ENCODE data around the gene CA12.

DNA sequence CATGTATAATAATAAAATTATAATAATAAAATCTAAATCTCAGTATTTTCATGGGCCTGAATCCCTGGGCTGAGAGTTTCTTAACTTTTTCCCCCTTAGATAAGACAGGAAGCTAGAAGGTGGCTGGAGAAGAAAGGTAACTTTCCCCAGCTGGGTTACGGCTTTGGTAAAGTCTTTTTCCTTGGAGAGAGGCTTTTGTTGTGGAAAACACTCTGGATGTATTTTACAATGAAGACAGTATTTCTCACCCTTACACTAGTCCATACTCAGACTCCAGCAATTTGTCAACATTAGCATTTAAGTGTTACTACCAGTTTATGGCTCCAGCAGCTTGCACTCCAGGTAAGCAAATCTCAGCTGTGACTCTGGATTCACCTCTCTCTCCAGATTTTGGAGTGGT is 69.4 kb downstream of the CA12 start:
- TF ChIP-seq, protein P1, sequence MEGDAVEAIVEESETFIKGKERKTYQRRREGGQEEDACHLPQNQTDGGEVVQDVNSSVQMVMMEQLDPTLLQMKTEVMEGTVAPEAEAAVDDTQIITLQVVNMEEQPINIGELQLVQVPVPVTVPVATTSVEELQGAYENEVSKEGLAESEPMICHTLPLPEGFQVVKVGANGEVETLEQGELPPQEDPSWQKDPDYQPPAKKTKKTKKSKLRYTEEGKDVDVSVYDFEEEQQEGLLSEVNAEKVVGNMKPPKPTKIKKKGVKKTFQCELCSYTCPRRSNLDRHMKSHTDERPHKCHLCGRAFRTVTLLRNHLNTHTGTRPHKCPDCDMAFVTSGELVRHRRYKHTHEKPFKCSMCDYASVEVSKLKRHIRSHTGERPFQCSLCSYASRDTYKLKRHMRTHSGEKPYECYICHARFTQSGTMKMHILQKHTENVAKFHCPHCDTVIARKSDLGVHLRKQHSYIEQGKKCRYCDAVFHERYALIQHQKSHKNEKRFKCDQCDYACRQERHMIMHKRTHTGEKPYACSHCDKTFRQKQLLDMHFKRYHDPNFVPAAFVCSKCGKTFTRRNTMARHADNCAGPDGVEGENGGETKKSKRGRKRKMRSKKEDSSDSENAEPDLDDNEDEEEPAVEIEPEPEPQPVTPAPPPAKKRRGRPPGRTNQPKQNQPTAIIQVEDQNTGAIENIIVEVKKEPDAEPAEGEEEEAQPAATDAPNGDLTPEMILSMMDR (IDR thresholded peaks at IDR 0.05), result no peak
- no peak for TF ChIP-seq POLR2A (IDR thresholded peaks at IDR 0.05)
